HG03439 (cell line): Measurements from ENCODE around the gene COL12A1.

Experiments
- ATAC-seq: cut with Tn5 transposase; IDR thresholded peaks from one replicate; pipeline ENCODE4 v1.9.1; 2021; ENCODE audit warnings: mild to moderate bottlenecking, moderate library complexity; ENCODE audit not compliant: unreplicated experiment

The COL12A1 gene

GRCh38 chr6:75205776-75206575 is at the start of gene COL12A1:
TSS of gene COL12A1 (minus strand) at chr6:75206053. CDS start at chr6:75202792, 3,261 bp downstream.
- ATAC-seq, result no peak

- no peak for ATAC-seq
Measured at GRCh38 chr6:75250552-75250951, 44.7 kb upstream of the COL12A1 start.

GRCh38 chr6:75249837-75250236 is 44.0 kb upstream of the COL12A1 start:
- ATAC-seq, result no peak

GRCh38 chr6:75246386-75246785 is 40.5 kb upstream of the COL12A1 start:
- no peak for ATAC-seq

GRCh38 chr6:75244063-75244584 is 38.3 kb upstream of the COL12A1 start:
- no peak for ATAC-seq

- peak; percentile 96 for ATAC-seq
Measured at GRCh38 chr6:75243333-75244062, 37.6 kb upstream of the COL12A1 start, which contains the start of gene COX7A2. TSS of gene COX7A2 (minus strand) at chr6:75243801. CDS start at chr6:75243734, 67 bp downstream.

GRCh38 chr6:75236630-75237029 is 30.8 kb upstream of the COL12A1 start:
- no peak for ATAC-seq

- no peak for ATAC-seq
Measured at GRCh38 chr6:75235271-75235670, 29.4 kb upstream of the COL12A1 start.

GRCh38 chr6:75234126-75234865 is 28.4 kb upstream of the COL12A1 start:
- ATAC-seq, result no peak

- ATAC-seq, result no peak
Measured at GRCh38 chr6:75233092-75233615, 27.3 kb upstream of the COL12A1 start.

GRCh38 chr6:75230484-75231325 is 24.9 kb upstream of the COL12A1 start:
- no peak for ATAC-seq

- ATAC-seq, result no peak
Measured at GRCh38 chr6:75224303-75224926, 18.6 kb upstream of the COL12A1 start.

GRCh38 chr6:75223428-75223827 is 17.6 kb upstream of the COL12A1 start:
- no peak for ATAC-seq

- ATAC-seq, result no peak
Measured at GRCh38 chr6:75222261-75222660, 16.4 kb upstream of the COL12A1 start.

- no peak for ATAC-seq
Measured at GRCh38 chr6:75221116-75221515, 15.3 kb upstream of the COL12A1 start.

GRCh38 chr6:75220357-75220756 is 14.5 kb upstream of the COL12A1 start:
- ATAC-seq, result no peak

GRCh38 chr6:75219263-75219662 is 13.4 kb upstream of the COL12A1 start:
- no peak for ATAC-seq

- ATAC-seq, result no peak
Measured at GRCh38 chr6:75217193-75217592, 11.3 kb upstream of the COL12A1 start.

- no peak for ATAC-seq
Measured at GRCh38 chr6:75215291-75215690, 9.4 kb upstream of the COL12A1 start.

GRCh38 chr6:75213732-75214131 is 7.9 kb upstream of the COL12A1 start:
- ATAC-seq, result no peak
